OCI-M2 (cell line): ENCODE results near the gene FBXL3.
"Not testable (repeated sequence)": the region's sequence is repeated elsewhere in the genome, so short reads cannot be mapped to it uniquely, and the experiment has no call there.

ENCODE experiments used
- DNase-seq: peaks from one replicate; lab custom pipeline; 2025; ENCODE audit not compliant: unreplicated experiment; lab: John Stamatoyannopoulos, UW

Gene FBXL3

DNA sequence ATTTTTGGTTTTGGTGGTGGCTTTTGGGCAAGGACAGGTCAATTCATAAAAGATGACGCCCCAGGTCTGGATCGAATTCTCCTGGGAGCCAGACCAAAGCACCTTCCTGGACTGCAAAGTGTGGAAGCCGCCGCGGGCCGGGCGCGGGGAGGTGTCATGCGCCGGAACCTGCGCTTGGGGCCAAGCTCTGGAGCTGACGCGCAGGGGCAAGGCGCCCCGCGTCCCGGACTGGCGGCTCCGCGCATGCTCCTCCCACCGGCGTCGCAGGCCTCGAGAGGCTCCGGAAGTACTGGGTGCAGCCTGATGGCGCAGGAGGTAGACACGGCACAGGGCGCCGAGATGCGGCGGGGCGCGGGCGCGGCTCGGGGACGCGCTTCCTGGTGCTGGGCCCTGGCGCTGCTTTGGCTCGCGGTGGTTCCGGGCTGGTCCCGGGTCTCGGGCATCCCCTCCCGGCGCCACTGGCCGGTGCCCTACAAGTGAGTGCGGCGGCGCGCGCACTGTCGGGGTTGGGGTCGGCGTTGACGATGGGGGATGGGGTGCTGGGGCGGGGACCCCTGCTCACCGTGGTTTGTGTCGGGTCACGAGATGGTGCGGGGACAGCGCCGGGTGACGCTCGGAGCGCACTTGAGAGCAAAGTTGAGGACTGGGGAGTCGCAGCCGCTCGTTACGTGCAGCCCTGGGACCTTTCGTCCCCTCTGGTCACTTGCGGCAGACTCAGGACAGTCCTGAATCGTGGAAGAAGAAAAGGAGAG lies 35.0 kb downstream of the FBXL3 start, which contains the start of gene CLN5:
Gene CLN5, plus strand, starts transcription at position 286 of the 752 bp plus-strand sequence. Its CDS starts 18 bp downstream, at position 304.
- no peak for DNase-seq

DNA sequence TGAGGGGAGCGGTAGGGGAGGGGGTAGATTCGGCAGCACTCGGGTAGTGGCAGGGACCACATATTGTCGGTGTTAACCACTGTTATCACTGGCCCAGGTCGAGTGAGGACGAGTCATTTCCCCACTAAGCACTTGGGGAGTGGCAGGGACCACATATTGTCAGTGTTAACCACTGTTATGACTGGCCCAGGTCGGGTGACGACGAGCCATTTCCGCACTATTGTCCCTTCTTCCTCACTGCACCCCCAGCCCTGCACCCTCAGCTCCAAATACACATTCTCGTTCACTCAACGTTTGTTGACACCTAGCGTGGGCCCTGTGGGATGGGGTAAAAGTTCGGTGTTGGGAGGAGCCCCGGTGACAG lies 35.5 kb downstream of the FBXL3 start:
- DNase-seq, result no peak

DNA sequence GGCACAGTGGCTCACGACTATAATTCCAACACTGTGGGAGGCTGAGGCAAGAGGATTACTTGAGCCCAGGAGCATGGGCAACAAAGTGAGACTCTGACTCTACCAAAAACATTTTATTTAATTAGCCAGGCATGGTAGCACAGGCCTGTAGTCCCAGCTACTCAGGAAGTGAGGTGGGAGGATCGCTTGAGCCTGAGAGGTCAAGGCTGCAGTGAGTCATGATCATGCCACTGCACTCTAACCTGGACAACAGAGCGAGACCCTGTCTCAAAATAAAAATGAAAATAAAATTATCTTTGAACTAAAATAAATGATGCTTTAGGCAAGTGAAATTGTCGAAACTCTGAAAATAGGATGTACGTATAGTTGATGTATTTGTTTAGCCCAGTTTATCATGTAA lies 43.3 kb downstream of the FBXL3 start:
- DNase-seq, result no peak

DNA sequence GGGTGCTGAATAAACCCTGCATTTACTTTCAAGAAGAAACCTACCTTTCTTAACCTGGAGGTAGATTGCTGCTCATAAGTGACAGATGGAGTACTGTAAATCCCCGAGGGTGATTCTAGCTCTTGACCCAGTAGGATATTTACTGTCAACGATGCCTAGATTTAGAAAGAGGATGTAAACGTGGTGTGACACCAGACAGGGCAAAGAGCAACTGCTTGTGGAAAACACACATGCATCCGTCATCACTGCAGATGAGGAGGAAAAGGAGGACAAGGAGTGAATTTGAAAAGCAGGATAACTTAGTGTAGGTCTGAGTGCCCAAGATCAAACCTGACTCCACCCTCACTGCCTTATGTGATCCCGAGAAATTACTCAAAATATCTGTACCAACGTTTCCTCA lies 44.9 kb downstream of the FBXL3 start:
- DNase-seq, result no peak

DNA sequence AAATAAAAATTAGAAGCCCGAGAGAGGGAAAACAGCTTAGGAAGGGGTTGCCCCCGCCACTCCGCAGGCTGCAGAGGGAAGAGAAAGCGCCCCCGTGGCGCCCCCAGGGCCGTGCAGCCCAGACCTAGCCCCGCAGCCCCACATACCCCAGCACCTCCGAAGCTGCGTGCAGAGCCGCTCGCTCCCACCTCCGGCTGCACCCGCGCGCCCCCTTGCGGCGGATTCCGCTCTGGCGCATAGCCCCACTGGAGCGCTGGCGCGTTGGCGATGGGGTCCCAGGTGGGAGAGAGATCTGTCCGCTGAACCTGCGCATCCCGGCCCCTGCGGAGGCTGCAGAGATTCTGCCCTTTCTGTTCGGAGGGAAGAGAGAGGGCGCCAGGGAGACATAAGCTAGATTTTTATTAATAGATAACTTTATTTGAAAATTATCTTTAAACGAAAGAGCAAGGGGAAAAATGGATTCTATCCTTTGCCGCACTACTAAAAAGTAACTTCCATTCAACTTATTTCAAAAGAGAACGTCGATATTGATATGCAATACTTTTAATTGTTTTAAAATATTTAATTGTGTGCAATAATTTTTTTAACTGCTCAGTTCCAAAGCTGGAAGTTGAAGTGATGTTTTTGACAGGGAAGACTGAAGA lies 46.8 kb downstream of the FBXL3 start:
- no peak for DNase-seq

DNA sequence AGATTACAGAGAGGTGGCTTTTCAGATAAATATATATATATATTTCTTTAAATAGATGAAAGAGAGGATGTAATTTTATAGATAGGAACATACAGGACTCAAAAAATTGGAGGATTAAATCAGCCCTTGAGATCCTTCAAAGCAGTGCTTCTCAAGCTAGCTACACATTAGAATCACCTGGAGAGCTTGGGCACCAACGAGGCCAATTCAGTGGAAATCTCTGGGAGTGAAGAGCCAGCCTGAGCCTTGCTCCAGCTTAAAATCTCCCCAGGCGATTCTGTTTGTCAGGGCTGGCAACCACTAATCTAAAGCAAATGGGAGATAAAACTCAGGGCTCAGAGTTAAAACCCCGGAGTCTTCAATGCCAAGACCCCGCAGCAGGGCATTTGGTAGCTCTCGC lies 50.0 kb downstream of the FBXL3 start:
- no peak for DNase-seq

DNA sequence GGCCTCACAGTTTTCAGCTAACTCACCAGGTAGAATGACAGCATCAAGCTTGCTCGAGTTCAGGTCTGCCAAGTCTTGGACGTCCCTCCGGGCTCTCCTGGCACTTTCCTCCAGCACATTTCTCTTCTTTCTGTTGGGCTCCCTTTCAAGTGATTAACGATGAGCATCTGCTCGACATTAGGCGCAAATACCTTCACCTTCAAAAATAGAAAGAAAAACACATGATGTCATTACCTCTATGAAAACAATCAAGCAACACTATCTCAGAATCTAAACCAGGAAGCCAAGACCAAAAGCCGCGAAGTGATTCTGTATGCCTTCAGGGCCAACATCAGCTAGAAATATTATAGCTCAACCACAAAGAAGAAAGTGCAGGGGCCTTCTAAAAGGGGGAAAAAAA lies 50.5 kb downstream of the FBXL3 start:
- DNase-seq, result no peak

DNA sequence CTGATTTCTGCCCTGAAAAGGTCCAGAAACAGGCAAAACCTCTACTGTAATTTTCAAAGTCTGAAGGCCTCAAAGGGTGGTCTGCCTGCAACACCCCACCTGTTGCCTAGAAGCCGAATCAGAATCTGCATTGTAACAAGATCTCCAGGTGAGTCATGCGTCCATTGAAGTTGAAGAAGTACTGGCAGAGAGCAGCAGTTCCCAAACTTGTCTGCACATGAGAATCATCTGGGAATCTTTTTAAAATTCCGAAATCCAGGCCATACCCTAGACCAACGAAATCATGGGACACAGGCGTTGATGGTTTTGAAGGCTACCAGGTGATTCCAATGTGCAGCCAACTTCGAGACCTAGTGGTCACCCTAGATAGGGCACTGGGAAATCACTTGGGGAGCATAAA lies 51.1 kb downstream of the FBXL3 start:
- no peak for DNase-seq

DNA sequence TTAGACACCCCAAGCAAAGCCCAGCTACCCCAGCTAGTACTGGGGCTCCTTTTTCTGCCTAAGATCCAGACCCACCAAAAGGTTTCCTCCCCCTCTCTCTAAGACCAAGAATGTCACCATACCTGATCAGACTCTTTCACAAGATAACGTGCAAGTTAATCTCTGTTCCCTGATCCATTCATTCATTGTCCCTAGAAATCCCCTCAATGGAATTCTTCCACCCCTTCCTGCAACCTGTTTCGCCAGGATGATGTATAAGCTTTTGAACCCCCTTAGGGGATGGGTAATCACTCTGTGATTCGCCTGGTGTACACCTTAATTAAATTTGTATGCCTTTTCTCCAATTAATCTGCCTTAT lies 52.4 kb downstream of the FBXL3 start:
- no peak for DNase-seq

DNA sequence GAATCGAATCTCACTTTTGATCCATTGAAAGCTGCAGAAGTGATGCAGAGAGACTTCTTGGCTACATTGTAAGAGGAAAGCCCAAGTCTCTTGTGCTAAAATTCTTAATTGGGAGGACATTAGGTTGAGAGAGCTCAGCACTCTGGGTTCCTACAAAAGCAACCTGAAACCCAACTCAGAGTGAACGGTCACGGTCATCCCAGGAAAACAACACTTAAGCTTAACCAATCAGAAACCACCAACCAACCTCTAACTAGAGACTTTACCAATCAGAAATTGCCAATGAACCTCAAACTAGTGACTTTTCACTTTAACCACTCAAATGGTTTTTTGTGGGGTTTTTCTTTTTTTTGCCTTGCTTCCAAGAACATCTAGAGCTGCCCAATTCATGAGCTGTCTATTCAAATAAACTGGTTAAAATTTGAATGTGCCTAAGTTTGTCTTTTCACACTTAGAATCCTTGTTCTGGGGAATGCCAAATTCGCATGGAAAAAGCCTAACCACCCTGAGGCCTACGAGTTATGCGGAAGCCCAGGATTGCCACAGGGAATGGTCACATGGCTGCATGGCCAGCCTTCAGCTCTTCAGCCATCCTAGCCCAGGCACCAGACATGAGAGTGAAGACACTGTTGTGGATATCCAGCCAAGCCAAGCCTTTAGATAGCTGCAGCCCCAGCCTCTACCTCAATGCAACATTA lies 52.9 kb downstream of the FBXL3 start:
- DNase-seq, result no peak

DNA sequence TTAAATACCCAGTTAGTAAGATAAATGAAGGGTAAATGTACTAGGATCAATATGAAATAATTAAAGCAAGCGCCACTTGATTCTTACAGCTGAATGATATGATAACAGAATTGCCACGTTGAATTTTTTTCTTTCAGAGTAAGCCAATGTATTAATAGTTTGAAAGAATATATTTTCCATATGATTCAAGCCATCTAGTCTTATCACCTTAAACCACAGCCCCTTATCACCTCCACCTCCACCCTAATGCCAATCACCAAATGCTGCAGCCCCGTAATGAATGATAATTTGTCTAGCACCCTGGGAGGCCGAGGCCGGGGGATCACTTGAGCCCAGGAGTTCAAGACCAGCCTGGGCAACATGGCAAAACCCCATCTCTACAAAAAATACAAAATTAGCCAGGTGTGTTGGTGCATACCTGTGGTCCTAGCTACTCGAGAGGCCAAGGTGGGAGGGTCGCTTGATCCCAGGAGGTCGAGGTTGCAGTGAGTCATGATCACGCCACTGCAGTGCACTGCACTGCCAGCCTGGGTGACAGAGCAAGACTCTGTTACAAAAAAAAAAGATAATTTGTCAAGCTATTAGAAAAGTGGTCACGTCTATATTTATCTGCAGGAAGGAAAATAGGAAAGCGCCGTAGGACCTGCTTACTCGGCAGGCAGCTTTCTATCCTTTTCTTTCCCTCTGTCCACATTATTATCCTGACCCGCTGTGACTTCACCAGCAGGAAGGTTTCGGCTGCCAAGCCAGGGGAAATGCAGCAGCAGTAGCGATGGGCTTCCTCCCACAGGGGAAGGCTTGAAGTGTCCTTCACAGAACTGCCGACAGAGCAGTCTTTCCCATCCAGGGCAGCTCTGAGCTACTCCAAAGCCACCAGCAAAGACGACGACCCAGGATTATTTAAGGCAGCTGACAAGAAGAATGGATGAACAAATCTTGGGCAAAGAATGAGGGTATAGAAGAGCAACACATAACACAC lies 54.8 kb downstream of the FBXL3 start:
- no peak for DNase-seq

DNA sequence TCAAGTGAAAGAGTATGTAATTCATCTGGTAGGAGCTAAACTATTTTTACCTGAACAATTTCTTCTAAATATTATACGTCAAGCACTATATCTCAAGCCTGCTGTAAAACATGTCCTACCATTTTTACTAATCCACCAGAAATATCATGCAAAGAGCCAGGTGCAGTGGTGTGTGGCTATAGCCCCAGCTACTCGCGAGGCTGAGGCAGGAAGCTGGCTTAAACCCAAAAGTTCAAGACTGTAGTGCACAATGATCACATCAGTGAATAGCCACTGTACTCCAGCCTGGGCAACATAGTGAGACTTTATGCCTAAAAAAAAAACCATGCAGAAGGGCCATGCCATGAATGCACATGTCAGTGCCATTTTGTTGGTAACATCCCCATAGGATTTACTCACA lies 55.7 kb downstream of the FBXL3 start:
- DNase-seq, result no peak

DNA sequence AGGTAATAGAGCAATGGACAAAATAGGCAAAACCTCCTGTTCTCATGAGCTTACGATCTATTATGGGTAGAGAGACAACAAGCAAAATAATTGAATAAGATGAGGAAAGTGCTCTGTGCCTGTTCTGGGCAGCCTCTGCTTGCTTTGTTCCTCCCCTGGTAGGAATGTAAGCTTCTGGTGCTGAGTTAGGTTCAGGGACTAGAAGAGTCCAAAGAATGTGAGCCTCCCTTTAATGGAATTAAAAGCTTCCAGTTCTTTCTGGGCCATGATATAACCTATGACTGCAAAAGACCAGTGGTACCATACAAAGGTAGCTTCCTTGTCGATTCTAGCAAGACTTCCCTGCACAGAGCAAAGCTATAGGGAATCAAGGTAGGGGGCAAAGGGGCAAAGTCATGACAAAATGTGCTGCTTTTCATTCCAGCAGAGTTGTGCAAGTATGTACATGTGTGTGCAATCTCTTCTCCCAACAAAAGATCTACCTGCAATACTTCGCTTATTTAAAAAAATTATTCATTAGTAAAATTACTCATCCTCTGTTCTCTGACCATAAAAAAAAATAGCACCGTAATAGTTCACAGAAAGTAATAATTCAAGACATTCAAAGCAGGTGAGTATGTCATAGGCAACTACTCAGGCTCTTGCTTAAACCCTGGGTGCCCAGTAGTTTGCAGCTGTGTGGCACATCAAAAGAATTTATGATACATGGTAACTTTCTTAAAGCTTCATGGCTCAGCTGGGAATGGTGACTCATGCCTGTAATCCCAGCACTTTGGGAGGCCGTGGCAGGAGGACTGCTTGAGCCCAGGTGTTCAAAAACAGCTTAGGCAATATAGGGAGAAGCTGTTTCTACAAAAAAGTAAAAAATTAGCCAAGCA lies 57.2 kb downstream of the FBXL3 start:
- no peak for DNase-seq

DNA sequence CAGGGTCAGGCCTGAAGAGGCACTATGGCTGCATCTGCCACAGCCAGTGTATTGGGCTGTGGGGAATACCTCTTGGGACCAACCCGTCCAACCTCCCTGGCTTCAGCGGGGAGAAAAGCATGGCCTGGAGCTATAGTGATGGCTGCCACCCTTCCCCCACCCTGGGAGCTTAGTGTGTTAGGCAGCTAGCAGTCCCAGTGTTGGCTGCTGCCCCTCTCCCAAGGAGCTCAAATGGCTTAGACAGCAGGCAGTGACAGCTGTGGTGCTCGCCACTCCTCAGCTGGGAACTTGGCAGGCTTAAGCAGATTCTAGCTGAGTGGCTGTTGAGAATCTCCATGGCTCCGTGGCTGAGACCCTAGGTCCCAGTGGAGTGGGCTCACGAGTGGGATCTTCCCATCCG lies 58.9 kb downstream of the FBXL3 start:
- no peak for DNase-seq

DNA sequence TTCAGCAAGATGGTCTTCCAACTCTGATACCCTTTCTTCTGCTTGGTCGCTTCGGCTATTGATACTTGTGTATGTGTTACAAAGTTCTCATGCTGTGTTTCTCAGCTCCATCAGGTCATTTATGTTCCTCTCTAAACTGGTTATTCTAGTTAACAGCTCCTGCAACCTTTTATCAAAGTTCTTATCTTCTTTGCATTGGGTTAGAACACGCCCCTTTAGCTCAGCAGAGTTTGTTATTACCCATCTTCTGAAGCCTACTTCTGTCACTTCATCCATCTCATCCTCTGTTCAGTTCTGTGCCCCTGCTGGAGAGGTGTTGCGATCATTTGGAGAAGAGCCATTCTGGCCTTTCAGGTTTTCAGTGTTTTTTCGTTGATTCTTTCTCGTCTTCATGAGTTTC lies 59.9 kb downstream of the FBXL3 start:
- no peak for DNase-seq

DNA sequence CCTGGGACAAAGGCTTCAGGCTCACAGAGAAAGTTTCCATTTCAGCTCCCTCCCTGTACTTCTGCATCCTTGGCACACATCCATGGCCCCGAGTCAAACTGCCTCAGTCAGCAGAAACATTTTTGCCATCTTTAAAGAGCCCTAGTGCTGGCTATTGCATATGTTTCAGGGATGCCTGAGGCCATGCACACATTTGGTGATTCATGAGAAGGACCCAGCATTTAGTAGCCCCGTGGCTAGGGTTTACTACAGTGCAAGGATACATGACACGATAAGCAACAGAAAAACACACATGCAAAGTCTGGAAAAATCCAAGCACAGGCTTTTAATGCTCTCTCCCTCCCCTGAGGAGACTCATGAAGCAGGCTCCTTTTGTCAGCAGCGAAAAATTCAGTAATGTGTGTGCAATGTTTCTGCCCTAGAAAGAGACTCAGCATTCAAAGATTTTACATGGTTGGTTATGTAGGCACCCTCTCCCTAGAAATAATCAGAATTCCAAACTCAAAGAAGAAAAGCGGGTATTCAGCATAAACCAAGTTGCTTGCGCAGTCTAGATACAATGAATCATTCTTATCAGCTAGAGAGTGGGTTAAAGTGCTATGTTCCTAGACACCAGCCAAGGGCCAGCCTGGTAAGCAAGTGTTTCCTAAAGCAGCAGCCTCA lies 61.1 kb downstream of the FBXL3 start:
- no peak for DNase-seq

DNA sequence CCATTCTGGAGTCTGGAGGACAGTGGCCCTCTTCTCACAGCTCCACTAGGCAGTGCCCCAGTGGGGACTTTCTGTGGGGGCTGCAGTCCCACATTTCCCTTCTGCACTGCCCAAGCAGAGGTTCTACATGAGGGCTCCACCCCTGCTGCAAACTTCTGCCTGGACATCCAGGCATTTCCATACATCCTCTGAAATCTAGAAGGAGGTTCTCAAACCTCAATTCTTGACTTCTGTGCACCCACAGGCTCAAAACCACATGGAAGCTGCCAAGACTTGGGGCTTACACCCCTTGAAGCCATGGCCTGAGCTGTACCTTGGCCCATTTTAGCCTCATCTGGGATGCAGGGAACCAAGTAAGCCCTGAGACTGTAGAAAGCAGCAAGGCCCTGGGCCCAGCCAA lies 67.2 kb downstream of the FBXL3 start:
- DNase-seq, result not testable (repeated sequence)

DNA sequence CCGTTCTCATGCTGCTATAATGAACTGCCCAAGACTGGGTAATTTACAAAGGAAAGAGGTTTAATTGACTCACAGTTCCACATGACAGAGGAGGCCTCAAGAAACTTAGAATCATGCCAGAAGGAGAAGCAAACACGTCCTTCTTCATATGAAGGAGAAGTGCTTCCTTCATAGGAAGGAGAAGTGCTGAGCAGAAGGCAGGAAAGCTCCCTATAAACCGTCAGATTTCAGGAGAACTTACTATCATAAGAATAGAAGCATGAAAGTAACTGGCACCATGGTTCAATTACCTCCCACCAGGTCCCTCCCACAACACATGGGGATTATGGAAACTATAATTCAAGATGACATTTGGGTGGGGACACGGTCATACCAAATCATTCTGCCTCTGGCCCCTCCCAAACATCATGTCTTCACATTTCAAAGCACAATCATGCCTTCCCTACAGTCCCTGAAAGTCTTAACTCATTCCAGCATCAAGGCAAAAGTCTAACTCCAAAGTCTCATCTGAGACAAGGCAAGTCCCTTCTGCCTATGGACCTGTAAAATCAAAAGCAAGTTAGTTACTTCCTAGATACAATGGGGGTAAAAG lies 68.0 kb downstream of the FBXL3 start:
- DNase-seq, result no peak

DNA sequence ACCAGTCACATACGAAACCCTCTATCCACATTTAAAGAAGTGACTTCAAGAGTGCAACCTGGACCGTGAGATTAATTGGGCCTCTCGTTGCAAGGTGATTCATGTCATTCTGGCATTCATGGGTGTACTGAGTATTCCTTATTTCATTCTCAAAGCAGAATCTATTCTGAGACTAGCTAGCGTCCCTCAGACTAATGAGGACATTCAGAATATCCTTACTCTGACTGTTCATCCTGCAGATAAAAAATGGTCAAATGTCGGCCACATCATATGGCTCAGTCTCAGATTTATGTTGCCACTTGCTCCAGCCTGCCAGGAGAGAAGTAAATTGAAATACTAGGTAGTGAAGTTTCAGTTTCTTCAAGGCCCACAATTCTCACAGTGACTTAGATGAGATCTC lies 71.3 kb downstream of the FBXL3 start:
- no peak for DNase-seq
